ENCODE data around the gene DBN1.
A peak's percentile ranks its signal among the peaks of the same experiment; 100 is the strongest.
"Not testable (repeated sequence)": the region's sequence is repeated elsewhere in the genome, so short reads cannot be mapped to it uniquely, and the experiment has no call there.

DBN1 gene

GRCh38 chr5:177427211-177427822, 46.1 kb downstream of the DBN1 start:
- no peak for DNase-seq

DNA sequence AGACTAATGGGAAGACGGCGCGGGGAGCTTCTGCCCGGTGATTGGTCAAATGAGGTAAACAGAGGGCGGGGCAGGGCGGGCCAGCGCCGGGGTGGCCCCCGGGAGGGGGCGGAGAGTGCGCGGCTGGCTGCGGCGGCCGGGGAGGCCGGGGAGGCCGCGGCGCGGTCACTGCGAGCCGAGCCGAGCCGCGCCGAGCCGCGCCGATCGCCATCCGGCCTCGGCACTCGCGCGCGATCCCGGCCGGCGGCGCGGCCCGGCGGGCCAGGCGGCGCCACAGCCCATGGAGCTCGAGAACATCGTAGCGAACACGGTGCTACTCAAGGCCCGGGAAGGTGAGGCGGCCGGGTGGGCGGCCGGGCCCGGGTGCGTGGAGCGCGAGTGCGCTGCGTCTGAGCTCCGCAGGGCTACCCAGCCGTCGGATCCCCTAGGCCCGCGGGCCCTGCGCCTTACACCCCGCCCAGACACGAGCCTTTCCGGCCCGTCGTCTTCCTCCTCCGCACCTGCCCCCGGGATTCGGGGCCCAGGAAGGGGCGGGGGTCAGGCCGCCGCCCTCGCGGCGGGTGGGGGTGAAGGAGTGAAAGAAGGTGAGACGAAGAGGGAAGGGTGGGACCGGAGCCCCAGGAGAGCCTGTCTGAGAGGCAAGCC, 46.7 kb downstream of the DBN1 start, which contains the start of gene GRK6:
TSS of gene GRK6 (plus strand) at position 111 of the 645 bp plus-strand sequence. CDS start at position 281, 170 bp downstream.
- no peak for DNase-seq

DNA sequence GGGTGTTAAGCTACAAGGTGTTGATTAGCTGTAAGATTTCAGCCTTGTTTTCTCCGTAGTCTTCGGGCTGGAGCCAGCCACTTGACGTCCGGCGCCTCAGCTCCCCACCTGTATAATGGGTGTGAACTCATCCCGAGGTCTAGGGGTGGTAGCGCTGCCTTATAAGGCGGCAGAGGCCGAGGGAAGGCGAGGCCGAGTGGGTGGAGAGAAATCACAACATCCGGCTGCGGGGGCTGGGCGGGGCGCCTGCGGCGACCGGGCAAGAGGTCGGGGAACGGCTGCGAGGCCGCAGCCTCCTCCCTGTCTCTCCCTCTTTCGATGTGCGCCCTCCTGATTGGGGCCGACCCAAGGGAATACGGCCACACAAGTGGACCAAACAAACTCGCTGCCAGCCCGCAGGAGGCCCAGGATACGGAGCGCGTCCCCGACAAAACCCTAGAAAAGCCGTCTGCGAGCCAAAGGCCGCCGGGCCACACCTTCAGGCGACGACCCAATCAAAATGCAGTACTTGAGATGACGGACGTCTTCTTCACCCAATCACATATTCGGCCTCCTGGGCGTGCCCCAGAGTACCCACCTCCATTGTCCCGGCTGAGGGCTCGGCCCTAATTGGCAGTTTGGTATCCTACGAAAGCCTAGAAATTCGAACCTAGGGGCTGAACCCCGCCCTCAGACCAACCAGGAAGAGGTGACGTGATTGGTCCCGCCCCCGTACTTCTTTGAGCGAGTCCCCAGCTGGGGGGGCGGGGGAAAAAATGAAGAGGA, 47.5 kb downstream of the DBN1 start:
- peak; percentile 100 for DNase-seq

DNA sequence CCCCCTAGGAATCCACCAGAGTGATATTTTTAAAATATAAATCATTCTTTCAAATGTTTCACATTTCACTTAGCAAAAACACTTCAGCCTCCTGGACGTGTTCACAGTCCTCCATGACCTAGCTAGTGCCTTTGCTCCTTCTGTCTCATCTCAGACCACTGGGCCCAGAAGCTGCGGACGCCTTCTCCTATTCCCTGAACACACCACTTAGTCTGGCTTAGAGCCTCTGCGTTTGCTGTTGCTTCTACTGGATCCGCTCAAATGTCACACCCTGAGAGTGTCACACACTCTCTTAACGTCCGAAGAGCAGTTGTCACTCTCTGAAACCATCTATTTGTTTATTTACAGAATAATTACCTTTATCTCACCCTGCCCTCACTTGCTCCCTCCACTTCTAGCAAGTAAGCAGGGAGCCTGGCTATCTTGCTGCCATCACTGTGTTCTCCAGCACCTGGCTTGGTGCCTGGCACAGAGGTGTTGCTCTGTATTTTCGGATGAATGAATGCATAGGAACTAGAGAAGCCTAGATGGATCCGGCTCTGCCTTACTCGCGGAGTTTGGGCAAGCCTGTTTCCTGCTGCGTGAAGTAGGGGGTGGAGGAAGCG, 48.1 kb downstream of the DBN1 start:
- DNase-seq, result no peak

GRCh38 chr5:177423671-177424070, 49.8 kb downstream of the DBN1 start:
- DNase-seq, result no peak

- DNase-seq, result no peak
Measured at GRCh38 chr5:177421062-177421798, 52.2 kb downstream of the DBN1 start.

- DNase-seq, result not testable (repeated sequence)
Measured at GRCh38 chr5:177420472-177420871, 53.0 kb downstream of the DBN1 start.

GRCh38 chr5:177419046-177419445, 54.4 kb downstream of the DBN1 start:
- DNase-seq, result no peak

DNA sequence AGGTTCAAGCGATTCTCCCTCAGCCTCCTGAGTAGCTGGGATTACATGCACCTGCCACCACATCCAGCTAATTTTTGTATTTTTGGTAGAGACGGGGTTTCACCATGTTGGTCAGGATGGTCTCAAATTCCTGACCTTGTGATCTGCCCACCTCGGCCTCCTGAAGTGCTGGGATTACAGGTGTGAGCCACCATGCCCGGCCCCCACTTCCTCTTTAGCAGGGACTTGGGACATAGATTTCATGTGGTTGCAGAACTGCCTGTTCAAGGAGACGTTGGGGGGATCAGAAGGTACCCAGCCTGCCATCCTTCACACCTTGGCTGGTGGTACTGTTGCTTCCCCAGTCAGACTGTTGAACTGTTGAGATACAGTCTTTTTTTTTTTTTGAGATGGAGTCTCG, 56.4 kb downstream of the DBN1 start:
- not testable (repeated sequence) for DNase-seq

GRCh38 chr5:177414481-177414880, 59.0 kb downstream of the DBN1 start:
- no peak for DNase-seq

- DNase-seq, result no peak
Measured at GRCh38 chr5:177412603-177413233, 60.7 kb downstream of the DBN1 start.

GRCh38 chr5:177410575-177410974, 62.9 kb downstream of the DBN1 start:
- no peak for DNase-seq

- DNase-seq, result no peak
Measured at GRCh38 chr5:177409043-177409801, 64.2 kb downstream of the DBN1 start, which contains the start of gene F12. Gene F12, minus strand, starts transcription at chr5:177409564. Its CDS starts 37 bp downstream, at chr5:177409527.
